ENCODE results near the gene CYP2J2.
A peak's percentile ranks its signal among the peaks of the same experiment; 100 is the strongest.
"Not testable (repeated sequence)": the region's sequence is repeated elsewhere in the genome, so short reads cannot be mapped to it uniquely, and the experiment has no call there.

CYP2J2 gene

GRCh38 chr1:59927213-59927612 is 640 bp upstream of the CYP2J2 start:
- intact Hi-C loops (cut with DNase I): no loop called here
- no peak for DNase-seq

- intact Hi-C loops (cut with DNase I): no loop called here
- DNase-seq: no peak
Measured at GRCh38 chr1:59924653-59925052, 1.9 kb downstream of the CYP2J2 start.

GRCh38 chr1:59921258-59921899 is 5.2 kb downstream of the CYP2J2 start:
- intact Hi-C loops (cut with DNase I); DNase-seq: not testable (repeated sequence)

- intact Hi-C loops (cut with DNase I): no loop called here
- DNase-seq: no peak
Measured at GRCh38 chr1:59919746-59920145, 6.8 kb downstream of the CYP2J2 start.

- DNase-seq: no peak
- intact Hi-C loops (cut with DNase I): no loop called here
Measured at GRCh38 chr1:59917785-59918180, 8.8 kb downstream of the CYP2J2 start.

GRCh38 chr1:59917026-59917784 is 9.4 kb downstream of the CYP2J2 start:
- peak; percentile 37 to 92 (median 82) for DNase-seq
- intact Hi-C loops (cut with DNase I): no loop called here

- intact Hi-C loops (cut with DNase I): no loop called here
Measured at GRCh38 chr1:59915516-59915915, 11.1 kb downstream of the CYP2J2 start.

GRCh38 chr1:59914791-59915286 is 11.7 kb downstream of the CYP2J2 start:
- intact Hi-C loops (cut with DNase I); DNase-seq: not testable (repeated sequence)

More at GRCh38 chr1:59915516-59915915, 11.1 kb downstream of the CYP2J2 start:
- no peak for DNase-seq

GRCh38 chr1:59908682-59909081 is 17.9 kb downstream of the CYP2J2 start:
- intact Hi-C loops (cut with DNase I): no loop called here
- no peak for DNase-seq

- intact Hi-C loops (cut with DNase I): no loop called here
- DNase-seq: no peak
Measured at GRCh38 chr1:59908084-59908483, 18.5 kb downstream of the CYP2J2 start.

GRCh38 chr1:59906931-59907330 is 19.6 kb downstream of the CYP2J2 start:
- DNase-seq: no peak
- intact Hi-C loops (cut with DNase I): no loop called here

- DNase-seq: peak in 38 of 42 donors; percentile 18 to 88 (median 60)
Measured at GRCh38 chr1:59903141-59903754, 23.3 kb downstream of the CYP2J2 start.

GRCh38 chr1:59901770-59902388 is 24.7 kb downstream of the CYP2J2 start:
- DNase-seq: no peak
- intact Hi-C loops (cut with DNase I): loop anchor here (2.0 kb wide), 1 partner anchor 45 kb away; no protein-coding TSS in a partner anchor

More at GRCh38 chr1:59903141-59903754, 23.3 kb downstream of the CYP2J2 start:
- intact Hi-C loops (cut with DNase I): loop anchor here (2.0 kb wide), 1 partner anchor 44 kb away; no protein-coding TSS in a partner anchor

GRCh38 chr1:59900640-59901039 is 25.9 kb downstream of the CYP2J2 start:
- intact Hi-C loops (cut with DNase I): no loop called here
- no peak for DNase-seq

GRCh38 chr1:59898927-59899326 is 27.6 kb downstream of the CYP2J2 start:
- intact Hi-C loops (cut with DNase I): no loop called here
- no peak for DNase-seq

- intact Hi-C loops (cut with DNase I): no loop called here
- DNase-seq: no peak
Measured at GRCh38 chr1:59897165-59897564, 29.4 kb downstream of the CYP2J2 start.

- intact Hi-C loops (cut with DNase I): no loop called here
- DNase-seq: no peak
Measured at GRCh38 chr1:59892841-59893811, 33.4 kb downstream of the CYP2J2 start.

- DNase-seq: no peak
- intact Hi-C loops (cut with DNase I): no loop called here
Measured at GRCh38 chr1:59885160-59885832, 41.3 kb downstream of the CYP2J2 start.
